ENCODE measurements around the gene TSHZ2. TPM values are rescaled to one million over a fixed set of nuclear protein-coding genes. Genes with fewer than 3 reads are reported as not detected.

Gene TSHZ2
- total RNA-seq, 1 donor from 2014 or later = 22.9 TPM

GRCh38 chr20:53226826-53227225, 254.7 kb downstream of the TSHZ2 start:
- no peak for TF ChIP-seq CTCF (IDR thresholded peaks at IDR 0.05; ENCODE audit: unreplicated experiment)
- DNase-seq (ENCODE audit: low spot score, unreplicated experiment) = no peak
- Mint-ChIP-seq H3K4me1 (ENCODE audit: low read depth) (peaks cover 13% of the 10 kb centered on the region), H3K27ac (no peak overlapping the region), H3K36me3 (ENCODE audit: insufficient read depth) (no peaks in the 10 kb centered on the region), H3K9me3 (ENCODE audit: low read depth) (no peaks in the 10 kb centered on the region), H3K4me3 (ENCODE audit: low read depth) (no peak overlapping the region), H3K27me3 (no peaks in the 10 kb centered on the region)

- Mint-ChIP-seq H3K27me3 (no peaks in the 10 kb centered on the region), H3K4me3 (ENCODE audit: low read depth) (no peak overlapping the region), H3K36me3 (ENCODE audit: insufficient read depth) (no peaks in the 10 kb centered on the region), H3K4me1 (ENCODE audit: low read depth) (peaks cover 11% of the 10 kb centered on the region), H3K27ac (no peak overlapping the region), H3K9me3 (ENCODE audit: low read depth) (no peaks in the 10 kb centered on the region)
- no peak for TF ChIP-seq CTCF (IDR thresholded peaks at IDR 0.05; ENCODE audit: unreplicated experiment)
- no peak for DNase-seq (ENCODE audit: low spot score, unreplicated experiment)
Measured at GRCh38 chr20:53227523-53227922, 255.4 kb downstream of the TSHZ2 start.

DNA sequence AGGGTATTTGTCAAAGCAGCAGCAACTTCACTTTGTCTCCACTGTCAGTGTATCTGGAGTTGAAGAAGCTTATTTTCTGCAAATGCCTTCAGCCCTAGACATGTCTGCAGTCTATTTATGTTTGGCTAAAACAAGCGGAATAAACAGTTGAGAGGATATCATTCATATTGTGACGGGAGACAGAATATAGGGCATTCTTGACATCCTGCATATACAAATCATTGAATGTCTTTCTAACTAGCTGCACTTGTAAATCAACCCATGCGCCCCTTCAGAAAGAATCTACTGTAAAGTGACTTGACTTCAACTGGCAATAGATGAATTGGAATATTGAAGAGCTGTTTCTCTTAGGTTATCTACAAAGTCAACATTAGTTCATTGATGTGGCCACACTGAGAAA, 258.9 kb downstream of the TSHZ2 start:
- H3K4me1 Mint-ChIP-seq (ENCODE audit: low read depth) = peaks cover 16% of the 10 kb centered on the region
- H3K9me3 Mint-ChIP-seq (ENCODE audit: low read depth) = peaks cover 2% of the 10 kb centered on the region
- H3K4me3 Mint-ChIP-seq (ENCODE audit: low read depth) = no peak overlapping the region
- DNase-seq (ENCODE audit: low spot score, unreplicated experiment) = no peak
- H3K27ac Mint-ChIP-seq = no peak overlapping the region
- TF ChIP-seq CTCF (IDR thresholded peaks at IDR 0.05; ENCODE audit: unreplicated experiment) = no peak
- H3K27me3 Mint-ChIP-seq = no peaks in the 10 kb centered on the region
- H3K36me3 Mint-ChIP-seq (ENCODE audit: insufficient read depth) = no peaks in the 10 kb centered on the region

DNA sequence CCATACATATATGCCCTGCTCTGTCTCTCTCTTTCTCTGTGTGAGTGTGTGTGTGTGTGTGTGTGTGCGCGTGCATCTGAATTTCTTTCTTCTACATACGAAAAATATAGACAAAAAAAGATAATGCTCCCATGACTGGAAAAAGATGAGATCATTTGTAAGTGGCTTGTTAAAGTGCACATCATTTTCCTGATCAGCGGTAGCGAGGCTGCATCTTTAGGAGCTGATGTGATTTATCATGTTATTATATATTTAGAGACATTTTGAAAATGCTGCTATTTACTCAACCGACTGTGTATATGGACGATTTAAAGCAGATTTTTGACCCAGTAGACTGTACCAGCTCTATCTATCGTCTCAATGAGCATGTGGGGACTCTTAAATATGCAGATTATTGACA, 265.3 kb downstream of the TSHZ2 start:
- Mint-ChIP-seq H3K4me3 (ENCODE audit: low read depth) (no peak overlapping the region), H3K4me1 (ENCODE audit: low read depth) (peaks cover 8% of the 10 kb centered on the region), H3K9me3 (ENCODE audit: low read depth) (peaks cover 2% of the 10 kb centered on the region), H3K27me3 (no peaks in the 10 kb centered on the region), H3K36me3 (ENCODE audit: insufficient read depth) (no peaks in the 10 kb centered on the region), H3K27ac (no peak overlapping the region)
- no peak for TF ChIP-seq CTCF (IDR thresholded peaks at IDR 0.05; ENCODE audit: unreplicated experiment)
- DNase-seq (ENCODE audit: low spot score, unreplicated experiment) = no peak

DNA sequence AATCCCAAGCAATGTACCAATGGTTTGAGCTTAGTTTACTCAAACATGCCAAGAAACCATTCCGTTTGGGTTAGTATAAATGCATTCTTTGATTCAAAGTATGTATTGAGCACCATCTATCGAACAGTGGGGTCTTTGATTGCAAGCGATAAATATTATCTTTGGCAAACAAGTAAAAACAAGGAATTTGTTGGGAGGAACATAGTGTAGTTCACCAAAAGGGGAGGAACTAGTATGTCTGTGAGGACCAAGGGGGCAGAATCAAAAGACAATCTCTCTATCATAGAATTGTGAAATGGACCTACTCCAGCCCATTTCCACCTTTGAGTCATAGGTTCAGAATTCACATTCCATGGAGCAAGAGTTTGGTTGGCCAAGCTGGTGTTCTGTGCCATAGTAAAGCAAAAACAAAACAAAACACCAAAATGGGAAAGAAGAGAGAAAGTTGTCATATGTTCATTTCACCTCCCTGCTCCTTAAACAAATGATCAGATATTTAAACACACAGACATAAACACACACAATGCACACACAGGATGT, 266.0 kb downstream of the TSHZ2 start:
- no peak for DNase-seq (ENCODE audit: low spot score, unreplicated experiment)
- Mint-ChIP-seq H3K27ac (no peak overlapping the region), H3K4me1 (ENCODE audit: low read depth) (peaks cover 8% of the 10 kb centered on the region), H3K36me3 (ENCODE audit: insufficient read depth) (no peaks in the 10 kb centered on the region), H3K27me3 (no peaks in the 10 kb centered on the region), H3K9me3 (ENCODE audit: low read depth) (peaks cover 2% of the 10 kb centered on the region), H3K4me3 (ENCODE audit: low read depth) (no peak overlapping the region)
- TF ChIP-seq CTCF (IDR thresholded peaks at IDR 0.05; ENCODE audit: unreplicated experiment) = no peak

All from progenitor cell of endocrine pancreas (in vitro differentiated cells).